Measurements from ENCODE around the gene CCDC157.
A peak's percentile ranks its signal among the peaks of the same experiment; 100 is the strongest.

The CCDC157 gene

DNA sequence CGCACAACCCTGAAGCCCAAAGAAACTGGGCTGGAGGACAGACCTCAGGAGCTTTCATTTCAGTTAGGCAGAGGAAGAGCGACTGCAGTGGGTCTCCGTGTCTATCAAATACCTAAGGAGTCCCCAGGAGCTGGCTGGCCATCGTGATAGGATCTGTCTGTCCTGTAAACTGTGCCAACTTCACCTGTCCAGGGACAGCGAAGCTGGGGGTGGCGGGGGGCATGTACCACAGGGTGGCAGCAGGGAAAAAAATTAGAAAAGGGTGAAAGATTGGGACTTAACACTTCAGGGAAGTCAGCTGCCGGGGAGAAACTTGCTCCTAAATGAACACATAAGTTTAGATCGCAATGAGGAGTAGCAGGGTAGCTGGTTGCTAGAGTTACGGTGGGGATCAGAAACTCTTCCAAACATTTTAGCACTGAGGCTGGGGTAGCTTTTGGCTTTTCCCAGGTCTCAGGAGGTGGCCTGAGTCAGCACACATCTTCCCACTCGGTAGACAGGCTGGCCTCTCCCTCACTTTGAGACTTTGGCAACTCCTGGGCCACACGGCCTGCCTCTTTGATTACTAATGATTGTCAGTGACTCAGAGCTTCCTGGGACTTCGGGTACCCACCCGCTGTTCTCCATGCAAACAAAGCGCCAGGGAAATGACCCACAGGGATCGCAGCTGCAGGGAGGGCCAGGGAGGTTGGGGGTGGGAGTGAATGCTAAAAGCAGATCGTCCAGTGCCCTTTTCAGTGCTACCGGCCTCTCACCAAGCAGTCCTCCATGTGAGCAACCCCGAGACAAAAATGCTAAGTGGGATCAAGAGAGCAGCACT lies 65.9 kb downstream of the CCDC157 start:
- Histone ChIP-seq H3K4me1 (ENCODE audit: control insufficient read depth in 1 of 2, insufficient read depth in 1 of 2, low read depth in 1 of 2, low read length in 1 of 2) (peaks cover 38% of the 10 kb centered on the region in 2 experiments), H3K9me3 (no peaks in the 10 kb centered on the region), H3K36me3 (no peaks in the 10 kb centered on the region), H3K4me3 (ENCODE audit: low read depth in 1 of 2, low read length in 1 of 2) (peak overlapping the region; percentile 76 to 92), H3K27me3 (no peaks in the 10 kb centered on the region), H3K27ac (no peak overlapping the region)
- TF ChIP-seq, protein P1, sequence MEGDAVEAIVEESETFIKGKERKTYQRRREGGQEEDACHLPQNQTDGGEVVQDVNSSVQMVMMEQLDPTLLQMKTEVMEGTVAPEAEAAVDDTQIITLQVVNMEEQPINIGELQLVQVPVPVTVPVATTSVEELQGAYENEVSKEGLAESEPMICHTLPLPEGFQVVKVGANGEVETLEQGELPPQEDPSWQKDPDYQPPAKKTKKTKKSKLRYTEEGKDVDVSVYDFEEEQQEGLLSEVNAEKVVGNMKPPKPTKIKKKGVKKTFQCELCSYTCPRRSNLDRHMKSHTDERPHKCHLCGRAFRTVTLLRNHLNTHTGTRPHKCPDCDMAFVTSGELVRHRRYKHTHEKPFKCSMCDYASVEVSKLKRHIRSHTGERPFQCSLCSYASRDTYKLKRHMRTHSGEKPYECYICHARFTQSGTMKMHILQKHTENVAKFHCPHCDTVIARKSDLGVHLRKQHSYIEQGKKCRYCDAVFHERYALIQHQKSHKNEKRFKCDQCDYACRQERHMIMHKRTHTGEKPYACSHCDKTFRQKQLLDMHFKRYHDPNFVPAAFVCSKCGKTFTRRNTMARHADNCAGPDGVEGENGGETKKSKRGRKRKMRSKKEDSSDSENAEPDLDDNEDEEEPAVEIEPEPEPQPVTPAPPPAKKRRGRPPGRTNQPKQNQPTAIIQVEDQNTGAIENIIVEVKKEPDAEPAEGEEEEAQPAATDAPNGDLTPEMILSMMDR (IDR thresholded peaks at IDR 0.05), result no peak

DNA sequence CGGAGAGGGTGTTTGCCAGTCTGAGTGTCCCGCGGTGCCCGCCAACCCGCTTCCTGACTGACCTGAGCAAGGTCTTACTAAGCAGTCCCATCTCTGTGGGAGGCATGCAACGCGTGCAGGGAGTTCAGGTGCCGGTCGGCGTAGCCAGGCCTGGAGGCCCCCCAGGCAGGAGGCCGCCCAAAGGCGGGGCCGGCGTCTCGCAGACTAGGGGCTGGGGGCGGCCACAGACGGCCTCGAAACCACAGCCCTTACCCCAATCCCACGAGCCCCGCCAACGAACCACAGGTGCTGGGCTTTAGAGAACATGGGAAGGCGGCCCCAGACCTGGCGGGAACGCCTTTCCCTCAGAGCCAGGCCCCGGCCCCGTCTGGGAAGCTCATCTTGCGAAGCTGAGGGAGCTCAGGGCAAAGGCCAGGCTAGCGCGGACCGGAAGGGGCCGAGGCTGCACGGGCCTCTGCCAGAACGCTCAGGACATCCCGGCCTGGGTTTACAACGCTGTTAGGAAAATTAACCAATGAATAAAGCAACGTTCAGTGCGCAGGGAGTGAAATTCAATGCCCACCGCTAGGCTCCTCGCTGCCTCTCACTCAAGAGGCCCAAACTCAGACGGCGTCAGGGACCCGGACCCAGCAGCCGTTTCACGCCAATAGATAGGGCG lies 66.6 kb downstream of the CCDC157 start:
- Histone ChIP-seq H3K4me3 (ENCODE audit: low read depth in 1 of 2, low read length in 1 of 2) (peak overlapping the region; percentile 76 to 92), H3K4me1 (ENCODE audit: control insufficient read depth in 1 of 2, insufficient read depth in 1 of 2, low read depth in 1 of 2, low read length in 1 of 2) (peaks cover 38% of the 10 kb centered on the region in 2 experiments), H3K9me3 (no peaks in the 10 kb centered on the region), H3K27ac (peak overlapping the region; percentile 86), H3K36me3 (no peaks in the 10 kb centered on the region), H3K27me3 (no peaks in the 10 kb centered on the region)
- TF ChIP-seq, protein P1 (IDR thresholded peaks at IDR 0.05), result no peak

DNA sequence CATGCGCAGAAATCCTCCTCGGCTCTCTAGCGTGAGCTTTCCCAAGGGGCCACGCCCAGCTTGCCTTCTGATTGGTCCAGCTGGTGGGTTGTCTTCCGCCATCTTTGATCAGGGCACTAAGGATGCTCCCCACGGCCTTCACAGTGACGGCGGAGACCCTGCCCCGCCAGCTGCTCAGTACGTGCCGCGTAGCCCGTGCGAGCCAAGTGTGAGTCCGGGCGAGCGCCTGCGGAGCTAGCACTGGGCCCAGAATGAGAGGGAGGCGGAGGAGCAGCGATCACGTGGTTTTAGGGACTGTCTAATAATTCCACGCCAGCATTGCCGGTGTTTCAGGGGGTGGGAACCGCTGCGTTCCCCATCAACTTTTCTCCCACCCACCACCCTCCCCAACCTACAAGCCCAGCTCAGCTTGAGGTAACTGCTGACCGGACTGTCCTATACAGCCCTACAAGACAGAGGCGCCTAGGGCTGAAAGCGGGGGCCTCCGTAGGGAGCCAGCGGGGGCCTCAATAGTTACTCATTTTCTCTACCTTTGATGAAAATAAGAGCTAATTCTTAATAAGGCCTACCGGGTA lies 67.2 kb downstream of the CCDC157 start:
- TF ChIP-seq, protein P1 (IDR thresholded peaks at IDR 0.05), result peak; percentile 47
- H3K27me3 ChIP-seq, result no peaks in the 10 kb centered on the region
- H3K9me3 ChIP-seq, result no peaks in the 10 kb centered on the region
- no peaks in the 10 kb centered on the region for H3K36me3 ChIP-seq
- H3K27ac ChIP-seq, result peak overlapping the region; percentile 86
- peaks cover 38% of the 10 kb centered on the region in 2 experiments for H3K4me1 ChIP-seq (ENCODE audit: control insufficient read depth in 1 of 2, insufficient read depth in 1 of 2, low read depth in 1 of 2, low read length in 1 of 2)
- peak overlapping the region; percentile 76 to 92 for H3K4me3 ChIP-seq (ENCODE audit: low read depth in 1 of 2, low read length in 1 of 2)

DNA sequence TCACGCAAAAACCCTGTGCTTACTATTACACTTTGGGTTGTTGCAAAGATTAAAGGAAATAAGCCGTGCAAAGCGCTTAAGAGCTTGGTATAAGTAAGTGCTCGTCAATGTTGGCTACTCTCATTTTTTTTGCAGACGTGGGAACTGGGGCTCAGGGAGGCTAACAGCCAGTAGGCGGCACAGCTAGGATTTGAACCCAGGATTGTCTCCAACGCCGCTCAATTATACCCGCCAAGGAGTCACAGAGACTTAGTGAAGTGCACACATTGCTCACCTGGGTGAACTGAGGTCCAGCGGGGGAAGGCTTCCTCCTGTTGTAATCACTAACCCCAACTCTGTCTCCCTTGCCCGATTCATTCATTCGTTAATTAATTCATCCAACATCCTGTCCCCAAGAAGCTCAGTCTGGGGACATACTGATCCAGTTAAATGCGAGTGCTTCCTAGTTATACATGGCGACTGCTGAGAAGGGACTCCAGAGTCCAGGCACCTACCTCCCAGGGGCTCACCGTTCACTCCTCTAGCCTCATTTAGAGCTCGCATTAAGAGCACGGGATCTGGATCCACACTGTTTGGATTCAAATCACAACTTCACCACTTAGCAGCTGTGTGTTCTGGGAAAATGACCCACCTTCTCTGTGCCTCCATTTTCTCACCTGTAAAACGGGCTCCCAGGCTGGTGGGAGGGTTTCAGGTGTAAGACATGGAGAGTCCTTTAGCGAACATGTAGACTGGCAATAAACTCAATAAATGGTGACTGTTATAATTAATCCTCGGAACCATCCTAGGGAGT lies 67.9 kb downstream of the CCDC157 start:
- peaks cover 38% of the 10 kb centered on the region in 2 experiments for H3K4me1 ChIP-seq (ENCODE audit: control insufficient read depth in 1 of 2, insufficient read depth in 1 of 2, low read depth in 1 of 2, low read length in 1 of 2)

DNA sequence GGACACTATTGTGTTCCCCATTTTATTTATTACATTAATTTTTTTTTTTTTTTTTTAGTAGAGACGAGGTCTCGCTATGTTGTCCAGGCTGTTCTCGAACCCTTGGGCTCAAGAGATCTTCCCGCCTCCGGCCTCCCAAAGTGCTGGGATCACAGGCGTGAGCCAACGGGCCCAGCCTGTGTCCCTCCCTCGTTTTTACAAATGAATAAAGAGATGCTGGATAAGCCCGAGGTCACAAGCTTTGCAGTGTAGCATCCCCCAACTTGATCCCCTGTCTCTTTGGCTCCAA lies 68.5 kb downstream of the CCDC157 start:
- H3K4me3 ChIP-seq (ENCODE audit: low read depth in 1 of 2, low read length in 1 of 2), result peak overlapping the region; percentile 50 to 76
- peaks cover 38% of the 10 kb centered on the region in 2 experiments for H3K4me1 ChIP-seq (ENCODE audit: control insufficient read depth in 1 of 2, insufficient read depth in 1 of 2, low read depth in 1 of 2, low read length in 1 of 2)
- H3K9me3 ChIP-seq, result no peaks in the 10 kb centered on the region
- no peaks in the 10 kb centered on the region for H3K36me3 ChIP-seq
- TF ChIP-seq, protein P1 (IDR thresholded peaks at IDR 0.05), result no peak
- H3K27ac ChIP-seq, result no peak overlapping the region
- H3K27me3 ChIP-seq, result no peaks in the 10 kb centered on the region

More for the DNA sequence above, 67.9 kb downstream of the CCDC157 start:
- TF ChIP-seq, protein P1 (IDR thresholded peaks at IDR 0.05), result no peak
- peak overlapping the region; percentile 86 for H3K27ac ChIP-seq
- no peaks in the 10 kb centered on the region for H3K36me3 ChIP-seq
- H3K4me3 ChIP-seq (ENCODE audit: low read depth in 1 of 2, low read length in 1 of 2), result peak overlapping the region; percentile 76 to 92
- H3K27me3 ChIP-seq, result no peaks in the 10 kb centered on the region
- H3K9me3 ChIP-seq, result no peaks in the 10 kb centered on the region

All from neutrophil (primary cell).